ENCODE results near the gene GRIA3.

The GRIA3 gene

GRCh38 chrX:123199338-123199737 is 15.3 kb downstream of the GRIA3 start:
- no peak for DNase-seq

DNA sequence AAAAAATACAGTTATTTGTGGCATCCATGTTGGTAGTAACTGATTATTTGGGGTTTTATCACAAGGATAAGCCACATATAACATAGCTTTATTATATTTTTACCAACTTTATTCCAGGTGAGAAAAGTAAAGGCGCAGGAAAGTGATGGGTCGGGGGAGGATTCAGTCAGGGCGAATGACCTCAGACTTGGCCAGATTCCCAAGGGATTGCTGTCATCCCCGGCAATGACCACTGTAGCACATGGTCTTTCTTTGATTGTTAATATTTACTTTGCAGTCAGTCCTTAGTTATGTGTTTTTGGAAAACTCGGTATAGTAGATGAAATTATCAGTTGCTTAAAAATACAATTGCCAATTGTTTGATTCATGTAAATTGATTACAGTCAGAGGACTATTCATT is 17.6 kb downstream of the GRIA3 start:
- no peak for DNase-seq

GRCh38 chrX:123202523-123202922 is 18.4 kb downstream of the GRIA3 start:
- no peak for DNase-seq

DNA sequence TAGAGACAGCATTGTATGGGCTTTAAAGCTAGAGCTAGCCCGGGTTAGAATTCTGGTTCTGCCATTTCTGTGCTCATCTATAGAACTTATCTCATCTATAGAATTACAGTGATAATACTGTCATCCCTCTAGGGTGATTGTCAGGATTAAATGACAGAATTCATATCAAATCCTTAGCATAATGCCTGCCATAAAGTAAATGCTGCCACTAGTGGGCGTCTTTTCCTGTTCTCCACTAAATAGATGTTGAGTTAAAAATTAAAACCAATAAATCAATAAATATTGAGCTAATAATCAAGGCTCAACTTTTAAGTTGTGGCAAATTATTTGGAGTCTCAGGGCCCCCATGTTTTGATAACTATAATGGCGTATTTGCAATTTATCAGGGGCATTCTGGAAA is 19.7 kb downstream of the GRIA3 start:
- no peak for DNase-seq

DNA sequence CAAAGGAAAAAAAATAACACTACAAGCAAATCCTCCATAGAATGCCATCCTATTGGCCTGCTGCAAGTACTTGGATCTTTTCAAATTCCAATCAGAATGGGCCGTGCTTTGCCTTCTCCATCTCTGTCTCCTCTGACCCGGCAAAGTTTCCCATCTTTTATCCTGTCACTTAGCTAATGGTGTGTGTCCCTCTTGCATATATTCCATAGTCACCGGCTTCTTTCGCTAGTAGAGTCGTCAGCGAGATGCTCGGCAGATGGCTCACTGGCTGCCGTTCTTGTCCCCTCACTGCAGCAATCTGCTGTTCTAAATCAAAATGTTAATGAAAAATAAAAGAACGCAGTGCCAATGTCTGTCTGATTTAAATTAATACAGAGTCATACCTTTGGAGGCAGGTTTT is 22.1 kb downstream of the GRIA3 start:
- no peak for DNase-seq

DNA sequence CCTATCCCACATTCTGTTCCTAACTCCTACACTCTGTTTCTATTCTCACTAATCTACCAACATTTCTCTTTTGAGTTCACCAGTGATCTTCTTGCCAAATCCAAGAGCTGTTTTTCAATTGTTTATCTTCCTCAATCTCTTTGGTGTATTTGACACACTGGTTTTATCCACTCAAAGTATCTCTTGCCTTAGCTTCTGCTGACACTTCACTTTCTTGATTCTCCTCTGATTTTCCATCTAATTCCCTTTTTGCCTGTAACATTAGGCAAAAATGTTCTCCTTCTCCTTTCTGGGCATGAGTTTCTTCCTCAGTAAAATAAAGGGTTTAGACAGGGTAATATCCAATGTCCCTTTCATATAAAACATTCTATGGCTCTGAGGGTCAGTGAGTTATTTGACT is 26.2 kb downstream of the GRIA3 start:
- no peak for DNase-seq

DNA sequence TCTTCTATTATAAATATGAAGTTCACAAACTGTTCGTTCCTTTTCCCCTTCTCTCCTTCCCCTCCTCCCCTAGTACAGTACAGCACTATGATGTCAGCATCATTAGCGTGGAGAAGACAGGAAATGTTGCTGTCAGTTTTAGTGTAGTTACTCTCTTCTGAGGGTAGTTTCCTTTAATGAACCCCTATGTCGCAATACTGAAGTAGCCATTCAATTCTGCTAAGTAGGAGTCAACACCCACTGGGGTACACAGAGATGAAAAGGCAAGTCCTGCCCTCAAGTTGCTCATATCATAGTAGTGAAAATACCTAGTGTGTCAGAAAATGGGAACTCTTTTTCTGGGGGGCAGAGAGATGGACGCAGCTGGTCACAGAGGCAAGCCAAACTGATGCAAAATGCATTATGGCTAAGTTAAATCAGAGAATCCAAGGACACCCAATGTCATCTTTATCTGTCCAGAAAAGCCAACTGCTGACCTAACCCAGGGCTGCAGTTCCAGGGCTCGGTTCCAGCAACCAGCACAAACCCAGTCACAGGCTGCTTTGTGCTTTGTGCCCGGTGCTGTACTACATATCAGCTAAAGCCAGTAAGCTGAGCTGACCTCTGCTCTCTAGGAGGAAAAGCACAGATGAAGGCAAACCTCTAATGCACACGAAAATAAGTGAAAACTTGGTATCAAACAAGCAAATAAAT is 31.5 kb downstream of the GRIA3 start:
- DNase-seq = no peak

DNA sequence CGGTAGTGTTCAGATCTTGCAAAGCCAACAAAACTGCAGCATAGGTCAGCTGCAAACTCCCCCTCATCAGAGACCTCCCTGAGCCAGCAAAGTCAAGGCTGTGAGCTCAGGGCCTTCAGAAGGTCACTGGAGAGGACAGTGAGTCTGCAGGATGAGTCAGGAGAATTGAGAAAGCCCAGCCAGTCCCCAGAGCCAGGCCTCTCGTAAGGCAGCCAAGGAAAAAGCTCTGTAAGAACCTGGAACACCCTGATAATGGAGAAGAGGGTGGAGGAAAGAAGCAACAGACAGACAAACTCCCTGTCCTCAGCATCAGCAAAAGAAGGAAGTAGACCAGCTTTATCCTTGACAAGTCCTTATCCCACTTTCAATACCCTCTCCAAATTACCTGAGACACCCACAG is 33.0 kb downstream of the GRIA3 start:
- DNase-seq = no peak

DNA sequence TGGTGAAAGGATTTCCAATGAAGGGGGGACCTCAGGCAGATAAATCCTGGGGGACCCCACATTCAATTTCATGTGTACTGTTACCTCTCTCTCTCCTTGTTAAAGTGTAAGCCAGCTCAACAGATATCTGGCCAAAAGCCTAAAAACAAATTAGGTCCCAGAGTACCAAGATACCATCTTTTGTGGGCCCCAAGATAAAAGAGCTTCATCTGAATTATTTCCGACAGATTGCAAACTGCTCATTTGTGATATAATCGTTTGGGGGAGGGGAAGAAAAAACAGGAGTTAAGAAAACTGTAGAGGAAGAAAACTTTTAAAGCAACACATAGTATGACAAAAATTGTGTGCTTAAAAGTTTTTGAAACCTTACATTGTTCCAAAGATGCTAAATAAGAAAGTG is 33.6 kb downstream of the GRIA3 start:
- no peak for DNase-seq

DNA sequence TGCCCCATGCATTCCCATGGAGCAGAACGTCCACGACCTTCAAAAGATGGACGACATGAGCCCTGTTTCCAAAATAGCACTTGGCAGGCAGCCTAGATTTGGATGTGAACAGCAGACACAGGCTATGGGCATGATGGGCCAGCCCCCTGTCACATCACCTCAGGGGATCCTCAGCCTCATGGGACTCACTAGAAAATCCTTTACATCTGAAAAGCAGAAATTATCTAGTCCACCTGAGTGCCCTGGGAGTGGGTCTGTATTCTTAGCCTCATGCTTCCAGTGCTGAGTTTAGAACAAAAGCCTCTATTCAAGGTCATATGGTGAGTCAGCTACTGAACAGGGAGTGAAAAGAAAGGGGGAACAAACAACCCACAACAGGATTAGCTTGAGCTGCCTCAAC is 35.8 kb downstream of the GRIA3 start:
- no peak for DNase-seq

GRCh38 chrX:123222920-123223319 is 38.8 kb downstream of the GRIA3 start:
- no peak for DNase-seq

DNA sequence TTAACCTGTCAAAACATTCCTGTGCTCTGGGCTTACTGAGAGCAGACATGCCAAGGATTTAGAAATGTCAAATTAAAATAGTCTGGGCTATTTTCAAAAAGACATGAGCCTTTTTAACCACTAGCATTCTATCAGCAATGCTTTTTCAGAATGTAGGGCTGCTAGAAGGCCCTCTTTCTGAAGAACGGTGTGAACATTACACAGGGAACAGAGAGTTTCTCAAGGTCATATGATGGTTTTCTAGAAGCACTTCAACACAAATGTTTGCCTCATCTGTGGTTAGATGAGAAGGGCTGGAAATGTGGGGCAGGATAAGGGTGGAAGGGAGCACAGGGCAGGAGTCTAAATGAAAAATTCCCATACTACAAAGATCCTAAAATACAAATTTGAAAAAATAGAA is 39.3 kb downstream of the GRIA3 start:
- no peak for DNase-seq

DNA sequence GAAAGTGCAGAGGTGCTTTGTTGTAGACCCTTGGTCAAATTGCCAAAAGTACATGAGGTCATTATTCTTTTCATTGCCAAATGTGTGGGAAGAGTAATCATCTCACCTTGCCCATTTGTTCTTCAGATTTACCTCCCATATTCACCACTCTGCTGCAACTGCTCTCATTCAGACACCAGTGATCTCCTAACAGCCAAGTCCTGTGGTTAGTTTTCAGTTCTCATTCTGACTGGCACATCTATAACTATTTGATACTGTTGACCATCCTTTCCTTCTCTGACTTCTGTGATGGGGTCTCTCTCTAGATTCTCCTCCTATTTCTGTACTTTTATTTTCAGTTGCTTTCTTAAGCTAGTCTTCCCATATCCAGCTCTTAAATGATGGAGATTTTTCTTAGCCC is 39.8 kb downstream of the GRIA3 start:
- DNase-seq = no peak

DNA sequence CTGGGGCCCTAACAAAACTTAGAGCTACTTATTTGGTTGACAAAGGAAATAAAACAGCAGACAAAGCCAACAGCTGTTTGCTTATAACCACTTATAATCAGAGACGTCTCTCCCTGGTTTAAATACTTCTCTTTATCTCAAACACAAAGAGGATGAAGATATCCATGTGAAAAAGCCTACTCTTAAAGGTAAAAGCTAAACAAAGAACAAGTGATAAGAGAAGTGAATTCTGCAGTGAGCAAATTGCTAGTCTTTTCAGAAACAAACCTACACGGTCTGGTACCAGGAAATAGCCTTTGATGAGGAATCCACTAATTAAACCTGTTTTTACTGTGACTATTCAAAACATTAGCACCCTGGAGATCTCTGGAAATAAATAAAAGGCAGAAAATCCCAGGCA is 46.7 kb downstream of the GRIA3 start:
- DNase-seq = no peak

GRCh38 chrX:123236859-123237258 is 52.8 kb downstream of the GRIA3 start:
- no peak for DNase-seq

DNA sequence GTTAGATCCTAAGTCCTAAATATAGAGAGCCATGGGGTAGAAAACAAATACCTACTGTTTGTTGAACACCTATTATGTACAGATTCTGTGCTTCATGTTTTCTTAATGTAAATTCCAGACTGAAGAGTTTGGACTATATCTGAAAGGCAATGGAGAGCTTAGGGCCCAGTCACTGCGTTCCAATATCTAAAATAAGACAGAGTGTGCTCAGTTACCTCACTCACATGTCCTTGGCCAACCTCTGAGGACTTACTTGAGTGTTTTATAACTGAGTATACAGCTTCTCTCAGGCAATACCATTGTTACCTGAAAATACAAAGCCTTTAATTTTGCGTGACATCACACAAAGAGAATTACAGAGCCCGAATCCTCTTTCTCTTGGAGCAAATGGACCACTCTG is 53.2 kb downstream of the GRIA3 start:
- no peak for DNase-seq

DNA sequence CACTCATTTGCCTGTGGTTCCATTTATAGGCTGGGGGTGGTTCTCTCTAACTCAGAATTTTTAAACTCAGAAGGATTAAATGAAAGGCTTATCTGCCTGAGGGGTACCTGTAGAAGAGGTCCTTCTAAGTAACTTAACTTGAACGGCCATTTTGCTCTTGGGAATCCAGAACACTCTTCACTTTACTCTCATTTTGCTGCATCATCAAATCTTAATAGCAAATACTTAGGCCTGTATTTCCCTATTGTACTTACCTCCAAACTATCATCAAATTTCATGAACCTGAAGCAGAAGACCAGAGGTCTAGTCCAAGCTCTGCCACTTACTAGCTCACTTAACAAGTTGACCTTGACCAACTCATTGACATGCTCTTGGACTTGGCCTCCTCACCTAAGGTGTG is 70.4 kb downstream of the GRIA3 start:
- no peak for DNase-seq

DNA sequence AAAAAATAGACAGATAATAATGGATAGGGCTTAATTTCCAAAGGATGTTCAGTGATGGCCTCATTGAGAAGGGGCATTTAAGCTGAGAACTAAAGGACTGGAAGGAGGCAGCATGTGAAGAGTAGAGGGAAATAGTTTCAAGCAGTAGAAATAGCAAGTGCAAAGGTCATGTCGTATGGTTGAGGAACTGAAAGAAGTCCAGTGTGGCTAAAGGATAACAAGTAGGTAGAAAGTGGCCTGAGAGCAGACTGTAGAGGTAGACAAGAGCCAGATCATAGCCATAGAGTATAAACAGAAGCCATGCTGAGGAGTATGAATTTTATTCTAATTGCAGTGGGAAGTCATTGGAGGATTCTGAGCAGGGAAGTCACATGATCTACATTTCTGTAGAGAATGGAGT is 72.3 kb downstream of the GRIA3 start:
- no peak for DNase-seq

GRCh38 chrX:123260920-123261418 is 76.9 kb downstream of the GRIA3 start:
- no peak for DNase-seq

GRCh38 chrX:123263270-123263669 is 79.2 kb downstream of the GRIA3 start:
- DNase-seq = no peak

GRCh38 chrX:123263747-123264146 is 79.7 kb downstream of the GRIA3 start:
- no peak for DNase-seq

GRCh38 chrX:123267220-123267619 is 83.1 kb downstream of the GRIA3 start:
- DNase-seq = no peak

GRCh38 chrX:123271902-123272301 is 87.8 kb downstream of the GRIA3 start:
- no peak for DNase-seq

DNA sequence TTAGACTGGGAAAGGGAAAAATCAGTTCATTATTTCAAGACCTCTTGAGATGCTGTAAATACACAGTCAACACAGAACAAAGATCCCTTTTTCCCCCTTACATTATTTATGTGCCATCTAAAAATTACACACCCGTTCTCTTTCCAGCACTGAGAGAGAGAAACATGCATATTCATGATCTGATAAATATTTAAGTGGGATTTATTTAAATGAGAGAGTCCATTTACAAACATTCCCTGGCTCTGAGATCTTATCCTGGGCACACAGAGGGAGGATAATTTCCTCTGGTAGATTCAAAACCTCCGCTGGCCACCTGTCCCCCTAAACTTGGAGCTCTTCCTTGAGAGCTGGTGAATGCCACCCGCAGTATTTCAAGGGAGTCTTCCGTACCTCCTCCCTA is 88.6 kb downstream of the GRIA3 start:
- no peak for DNase-seq

- DNase-seq = no peak
Measured at GRCh38 chrX:123274796-123275195, 90.7 kb downstream of the GRIA3 start.
